SH-SY5Y (cell line): ENCODE data around the gene CTNND2.

ENCODE experiments used
- GATA2 ChIP-seq: IDR thresholded peaks from 2 replicates; pipeline ENCODE4 v1.6.1; 2011; ENCODE audit warnings: mild to moderate bottlenecking, low read depth, low read length
- GATA3 ChIP-seq: IDR thresholded peaks from 2 replicates; pipeline ENCODE4 v1.6.1; 2011; ENCODE audit warnings: low read depth, mild to moderate bottlenecking, low read length, moderate library complexity

DNA sequence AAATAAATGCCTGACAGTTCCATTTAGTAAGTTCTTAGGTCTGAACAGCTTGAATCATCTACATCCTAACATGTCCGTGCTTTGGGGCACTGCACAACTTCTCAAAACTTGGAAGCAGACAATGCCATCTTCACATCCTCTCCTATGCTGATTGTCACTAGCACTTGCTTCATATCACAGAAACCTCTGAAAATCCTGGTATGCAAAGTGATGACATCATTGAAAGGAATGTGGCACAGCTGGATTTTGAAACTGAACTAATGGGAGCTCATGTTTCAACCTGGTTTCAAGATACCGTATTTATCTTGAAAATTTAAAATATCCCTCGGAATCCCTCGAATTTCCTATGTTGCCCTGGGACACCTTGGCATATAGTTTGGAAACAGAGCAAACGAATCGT is 653.0 kb downstream of the CTNND2 start:
- TF ChIP-seq GATA2 (no peak), GATA3 (no peak)
